Measurements from ENCODE around the gene ABCC3.

DNA sequence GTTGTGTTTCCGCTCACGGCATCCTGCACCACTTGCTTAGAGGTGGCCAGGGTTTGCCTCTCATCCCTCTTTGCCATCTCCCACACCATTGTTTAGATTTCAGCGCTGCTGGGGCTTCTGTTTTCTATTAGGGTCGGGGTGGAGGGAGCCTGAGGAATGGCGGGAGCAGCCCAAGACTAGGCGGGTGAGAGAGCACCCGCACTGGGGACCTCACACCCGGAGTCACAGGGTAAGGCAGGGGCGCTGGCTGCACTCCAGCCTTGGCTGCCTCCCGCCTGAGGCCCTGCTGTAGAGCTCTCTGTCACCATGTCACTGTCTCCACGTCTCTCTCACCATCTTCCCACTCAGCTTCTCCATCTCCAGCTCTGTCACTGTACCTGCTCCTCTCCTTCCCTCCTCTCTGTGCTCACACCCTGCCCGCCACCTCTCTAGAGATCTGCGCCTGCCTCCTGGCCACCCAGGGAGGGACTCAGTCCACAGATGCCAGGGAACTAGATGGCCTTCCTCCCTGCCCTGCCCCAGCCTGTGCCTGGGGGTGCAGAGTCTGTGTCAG lies 32.8 kb upstream of the ABCC3 start:
- TF ChIP-seq, protein P1, sequence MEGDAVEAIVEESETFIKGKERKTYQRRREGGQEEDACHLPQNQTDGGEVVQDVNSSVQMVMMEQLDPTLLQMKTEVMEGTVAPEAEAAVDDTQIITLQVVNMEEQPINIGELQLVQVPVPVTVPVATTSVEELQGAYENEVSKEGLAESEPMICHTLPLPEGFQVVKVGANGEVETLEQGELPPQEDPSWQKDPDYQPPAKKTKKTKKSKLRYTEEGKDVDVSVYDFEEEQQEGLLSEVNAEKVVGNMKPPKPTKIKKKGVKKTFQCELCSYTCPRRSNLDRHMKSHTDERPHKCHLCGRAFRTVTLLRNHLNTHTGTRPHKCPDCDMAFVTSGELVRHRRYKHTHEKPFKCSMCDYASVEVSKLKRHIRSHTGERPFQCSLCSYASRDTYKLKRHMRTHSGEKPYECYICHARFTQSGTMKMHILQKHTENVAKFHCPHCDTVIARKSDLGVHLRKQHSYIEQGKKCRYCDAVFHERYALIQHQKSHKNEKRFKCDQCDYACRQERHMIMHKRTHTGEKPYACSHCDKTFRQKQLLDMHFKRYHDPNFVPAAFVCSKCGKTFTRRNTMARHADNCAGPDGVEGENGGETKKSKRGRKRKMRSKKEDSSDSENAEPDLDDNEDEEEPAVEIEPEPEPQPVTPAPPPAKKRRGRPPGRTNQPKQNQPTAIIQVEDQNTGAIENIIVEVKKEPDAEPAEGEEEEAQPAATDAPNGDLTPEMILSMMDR (IDR thresholded peaks at IDR 0.05; ENCODE audit: low read depth, low read length, poor library complexity, severe bottlenecking): no peak
- TF ChIP-seq EZH2phosphoT487 (IDR thresholded peaks at IDR 0.05; ENCODE audit: borderline replicate concordance, low read length): no peak

All from DOHH2 (cell line).